Fibroblast of skin of abdomen (primary cell): ENCODE measurements around the gene TRIM13.
"Not testable (repeated sequence)": the region's sequence is repeated elsewhere in the genome, so short reads cannot be mapped to it uniquely, and the experiment has no call there.

ENCODE experiments used
- DNase-seq: peaks from one replicate; pipeline ENCODE4 v3.0.0-alpha.2; 2013

TRIM13 gene

GRCh38 chr13:50060718-50061117 lies 63.9 kb downstream of the TRIM13 start:
- no peak for DNase-seq

DNA sequence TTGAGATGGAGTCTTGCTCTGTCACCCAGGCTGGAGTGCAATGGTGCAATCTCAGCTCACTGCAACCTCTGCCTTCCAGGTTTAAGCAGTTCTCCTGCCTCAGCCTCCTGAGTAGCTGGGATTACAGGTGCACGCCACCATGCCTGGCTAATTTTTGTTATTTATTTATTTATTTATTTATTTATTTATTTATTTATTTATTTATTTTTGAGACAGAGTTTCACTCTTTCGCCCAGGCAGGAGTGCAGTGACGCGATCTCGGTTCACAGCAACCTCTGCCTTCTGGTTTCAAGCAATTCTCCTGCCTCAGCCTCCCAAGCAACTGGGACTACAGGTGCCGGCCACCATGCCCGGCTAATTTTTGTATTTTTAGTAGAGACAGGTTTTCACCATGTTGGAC lies 65.5 kb downstream of the TRIM13 start:
- not testable (repeated sequence) for DNase-seq

- no peak for DNase-seq
Measured at GRCh38 chr13:50065712-50066111, 68.9 kb downstream of the TRIM13 start.
